SK-N-SH treated with all-trans-retinoic acid at 6 μM for 48 hours (cell line): ENCODE measurements around the gene STAC2.

Experiments used
- ARNTL ChIP-seq: fragments of 450-650 bp; formaldehyde crosslinking; IDR thresholded peaks from 2 replicates; pipeline ENCODE4 v1.5.0; 2020; ENCODE audit warnings: low read depth, mild to moderate bottlenecking, moderate library complexity, borderline replicate concordance
- BACH2 ChIP-seq: fragments of 250-450 bp; sonication (Bioruptor Pico); IDR thresholded peaks from 2 replicates; pipeline ENCODE4 v1.9.0; 2021; ENCODE audit warnings: mild to moderate bottlenecking, borderline replicate concordance
- OSR1 ChIP-seq: fragments of 250-450 bp; sonication (Bioruptor Pico); IDR thresholded peaks from 2 replicates; pipeline ENCODE4 v1.8.0; 2022; ENCODE audit warnings: moderate library complexity, mild to moderate bottlenecking, inconsistent platforms
- PPARA ChIP-seq: fragments of 250-450 bp; sonication (Bioruptor Pico); IDR thresholded peaks from 2 replicates; pipeline ENCODE4 v1.5.0; 2020; ENCODE audit warnings: mild to moderate bottlenecking, borderline replicate concordance
- SNAI2 ChIP-seq: fragments of 250-450 bp; sonication (Bioruptor Pico); IDR thresholded peaks from 2 replicates; pipeline ENCODE4 v1.5.0; 2020; ENCODE audit warnings: mild to moderate bottlenecking, moderate library complexity
- ZFP3 ChIP-seq: fragments of 250-450 bp; sonication (Bioruptor Pico); IDR thresholded peaks from 2 replicates; pipeline ENCODE4 v1.5.0; 2020; ENCODE audit warnings: mild to moderate bottlenecking, moderate library complexity
- ZFP30 ChIP-seq: fragments of 450-650 bp; formaldehyde crosslinking; IDR thresholded peaks from 2 replicates; pipeline ENCODE4 v1.5.0; 2022; ENCODE audit warnings: mild to moderate bottlenecking, moderate library complexity
- ZNF8 ChIP-seq: fragments of 450-650 bp; formaldehyde crosslinking; IDR thresholded peaks from 2 replicates; pipeline ENCODE4 v1.5.0; 2020; ENCODE audit warnings: mild to moderate bottlenecking, moderate library complexity

DNA sequence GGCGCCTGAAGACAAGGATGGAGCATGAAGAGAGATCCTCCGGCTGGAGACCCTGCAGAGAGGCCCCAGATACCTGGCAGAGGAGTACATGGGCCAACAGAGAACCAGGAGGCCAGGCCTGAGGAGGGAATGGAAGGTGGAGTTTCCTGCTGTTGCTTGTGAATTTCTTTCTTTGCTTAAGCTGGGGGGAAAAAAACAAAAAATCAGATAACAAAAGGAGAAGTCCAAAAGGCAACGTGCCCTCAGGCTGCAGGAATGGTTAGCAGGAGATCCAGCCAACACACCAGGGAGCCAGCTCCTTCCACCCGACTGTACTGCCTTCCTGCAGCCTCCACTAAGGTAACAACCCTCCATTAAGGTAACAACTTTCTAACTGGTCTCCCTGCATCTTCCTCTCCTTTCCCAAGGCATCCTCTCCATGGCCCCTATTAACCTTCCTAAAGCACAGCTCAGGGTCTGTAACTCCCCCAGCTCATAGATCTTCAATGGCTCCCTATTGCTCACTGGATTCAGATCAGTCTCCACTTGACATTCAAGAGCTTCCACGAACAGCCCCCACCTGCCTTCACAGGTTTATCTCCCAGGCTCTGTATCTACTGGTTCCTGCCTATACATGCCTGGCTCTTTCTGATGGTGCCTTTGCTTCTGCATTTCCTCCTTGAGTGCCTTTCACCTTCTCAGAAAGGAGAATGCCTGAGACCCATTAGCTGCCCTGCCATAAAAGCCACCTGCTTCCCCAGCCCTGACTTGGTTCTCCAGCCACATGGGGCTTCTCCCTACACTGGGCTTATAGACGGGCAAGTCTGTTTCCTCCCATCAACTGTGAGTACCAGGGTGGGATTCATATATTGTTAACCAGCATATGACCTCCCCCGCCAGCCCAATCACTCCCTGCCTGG is 59.1 kb downstream of the STAC2 start:
- TF ChIP-seq PPARA (CRISPR knock-in tag) (no peak), ZFP3 (CRISPR knock-in tag) (no peak), BACH2 (CRISPR knock-in tag) (no peak), SNAI2 (CRISPR knock-in tag) (no peak), ZFP30 (CRISPR knock-in tag) (no peak), OSR1 (CRISPR knock-in tag) (no peak), ARNTL (no peak), ZNF8 (CRISPR knock-in tag) (no peak)
